Thyroid gland (tissue), 4 donors: Measurements from ENCODE around the gene MMP3. TPM values are rescaled to one million over a fixed set of nuclear protein-coding genes. Genes with fewer than 3 reads are reported as not detected.

Experiments used
- total RNA-seq, 4 donors: library from RNA; depleted of rRNA; stranded (reverse); fragments of >200 nt; gene quantifications; one replicate each; pipeline ENCODE4 v1.2.3, GENCODE V29; 2016

Gene MMP3
- total RNA-seq, 4 donors from 2014 or later = 1.2 to 14.5 TPM; not detected in 2

Other genes with a start within 250 kb of the MMP3 start
- not detected for gene MMP20, start 218.3 kb downstream of the MMP3 start, total RNA-seq
- under 1 TPM in 2 of 4 donors, not detected in 2; 0.22 to 0.67 TPM for gene MMP27, start 137.8 kb downstream of the MMP3 start, total RNA-seq
- under 1 TPM in 2 of 4 donors, not detected in 2; 0.24 to 0.45 TPM for gene MMP8, start 118.7 kb downstream of the MMP3 start, total RNA-seq
- gene MMP10, start 63.0 kb downstream of the MMP3 start, total RNA-seq = not detected
- not detected for gene MMP1, start 45.4 kb downstream of the MMP3 start, total RNA-seq
- gene MMP12, start 31.4 kb upstream of the MMP3 start, total RNA-seq = not detected
- gene MMP13, start 112.1 kb upstream of the MMP3 start, total RNA-seq = not detected
- gene DCUN1D5, start 248.6 kb upstream of the MMP3 start, total RNA-seq = 10 to 100 TPM; 27.4 to 44.9 (median 36.8) TPM